Activated CD8-positive, alpha-beta memory T cell treated with anti-CD3 and anti-CD28 coated beads for 48 hours (primary cell): ENCODE measurements around the gene AAK1.
A peak's percentile ranks its signal among the peaks of the same experiment; 100 is the strongest.
"Not testable (repeated sequence)": the region's sequence is repeated elsewhere in the genome, so short reads cannot be mapped to it uniquely, and the experiment has no call there.

Experiments used
- DNase-seq, 3 experiments: peaks; one replicate each; pipeline ENCODE4 v3.0.0-alpha.2; 2020; ENCODE audit warnings: low read depth in 2 of 3, low spot score in 2 of 3

The AAK1 gene

GRCh38 chr2:69459936-69460335 is 183.6 kb downstream of the AAK1 start:
- no peak for DNase-seq

- DNase-seq, result no peak
Observed at GRCh38 chr2:69456950-69457445, 186.5 kb downstream of the AAK1 start.

- DNase-seq, result no peak
Observed at GRCh38 chr2:69456154-69456553, 187.4 kb downstream of the AAK1 start.

DNA sequence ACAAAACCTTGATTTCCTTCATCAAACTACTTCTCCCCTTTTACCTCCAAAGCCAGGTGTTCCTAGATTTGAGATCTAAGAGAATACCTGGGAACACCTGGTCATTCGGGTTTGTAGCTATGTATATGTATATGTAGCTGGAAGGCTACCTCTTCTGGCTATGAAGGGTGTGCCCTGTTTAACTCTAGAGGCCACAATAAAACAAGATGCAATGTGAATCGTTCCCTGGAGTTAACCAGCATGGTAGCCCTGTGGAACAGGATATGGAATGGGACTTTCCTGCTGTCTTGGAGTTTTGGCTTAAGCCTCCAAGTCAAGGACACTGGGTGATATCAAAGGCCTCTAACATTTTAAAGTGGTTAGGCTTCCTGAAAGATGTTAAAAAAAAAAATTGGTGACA is 188.6 kb downstream of the AAK1 start:
- DNase-seq, result no peak

GRCh38 chr2:69453475-69454129 is 189.9 kb downstream of the AAK1 start:
- DNase-seq, result no peak

- DNase-seq, result no peak
Observed at GRCh38 chr2:69452687-69453086, 190.9 kb downstream of the AAK1 start.

DNA sequence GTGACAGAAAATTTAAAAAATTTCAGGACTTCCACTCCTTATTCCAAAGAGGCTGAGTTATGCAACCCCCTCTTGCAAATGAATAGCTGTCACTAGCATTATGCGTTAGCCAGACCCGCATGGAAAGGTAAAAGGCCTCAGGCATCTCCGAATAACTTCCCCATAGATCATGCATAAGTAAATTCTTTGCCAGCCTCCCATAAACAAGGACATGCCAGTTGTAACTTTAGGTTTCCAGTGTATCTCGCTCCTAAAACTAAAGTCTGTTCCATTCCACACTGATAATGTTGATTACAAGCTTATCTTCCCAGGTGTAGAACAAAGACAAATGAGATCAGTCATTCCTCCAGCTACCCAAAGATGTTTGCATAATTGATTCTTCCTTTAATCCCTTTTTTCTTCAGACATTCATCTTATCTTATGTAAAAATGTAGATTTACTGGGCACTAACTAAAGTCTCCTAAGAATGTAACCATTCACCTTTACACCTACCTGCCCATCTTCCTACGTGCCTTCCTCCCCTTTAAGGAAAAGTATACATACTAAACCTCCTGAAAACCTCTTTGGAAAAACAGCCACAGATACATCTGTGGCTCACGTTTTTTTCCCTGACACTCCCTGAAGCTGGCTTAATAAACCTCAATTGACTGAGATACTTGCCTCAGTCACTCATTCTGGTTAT is 192.7 kb downstream of the AAK1 start:
- no peak for DNase-seq

GRCh38 chr2:69449906-69450305 is 193.6 kb downstream of the AAK1 start:
- DNase-seq, result no peak

DNA sequence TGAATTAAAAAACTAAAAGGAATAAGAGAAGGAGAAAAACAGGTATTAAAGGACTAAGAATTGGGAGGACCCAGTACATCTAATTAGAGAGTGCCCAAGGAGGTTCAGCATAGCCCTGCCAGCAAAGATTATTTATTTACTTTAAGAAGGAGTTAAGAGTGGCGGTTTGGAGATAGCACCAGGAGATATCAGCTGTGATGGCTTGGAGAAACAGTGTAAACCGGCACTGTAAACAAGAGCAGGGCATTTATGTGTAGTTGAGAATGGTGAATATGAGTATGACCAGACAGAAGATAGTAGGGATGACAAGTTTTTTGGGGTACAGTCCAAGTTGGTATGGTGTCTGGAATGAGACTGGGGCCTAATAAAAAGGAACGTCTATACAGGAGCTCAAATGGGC is 199.9 kb downstream of the AAK1 start:
- DNase-seq, result not testable (repeated sequence)

DNA sequence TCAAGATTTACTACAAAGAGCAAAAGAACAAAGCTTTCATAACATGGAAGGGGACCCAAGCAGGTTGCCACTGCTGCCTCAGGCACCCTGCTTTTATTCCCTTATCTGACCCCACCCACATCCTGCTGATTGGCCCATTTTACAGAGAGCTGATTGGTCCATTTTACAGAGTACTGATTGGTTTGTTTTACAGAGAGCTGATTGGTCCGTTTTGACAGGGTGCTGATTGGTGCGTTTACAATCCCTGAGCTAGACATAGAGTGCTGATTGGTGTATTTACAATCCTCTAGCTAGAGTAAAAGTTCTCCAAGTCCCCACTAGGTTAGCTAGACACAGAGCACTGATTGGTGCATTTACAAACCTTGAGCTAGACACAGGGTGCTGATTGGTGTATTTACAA is 204.0 kb downstream of the AAK1 start:
- not testable (repeated sequence) for DNase-seq

DNA sequence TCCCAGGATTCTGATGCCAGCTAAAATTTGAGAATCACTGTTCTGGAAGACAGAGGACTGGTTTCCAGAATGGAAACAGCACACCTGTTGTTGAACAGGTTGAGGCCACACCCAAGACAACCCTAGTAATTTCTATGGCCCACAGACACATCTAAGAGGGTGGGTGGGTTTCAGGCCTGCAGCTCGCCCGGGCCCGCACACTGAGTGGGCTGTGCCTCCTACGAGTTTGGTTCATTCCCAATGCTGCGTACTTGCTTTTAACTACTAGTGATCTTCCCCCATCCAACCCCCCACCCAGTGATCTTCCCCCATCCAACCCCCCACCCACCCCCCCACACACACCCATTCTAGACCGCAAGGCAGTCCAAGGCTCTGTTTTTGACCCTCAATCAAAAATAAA is 205.0 kb downstream of the AAK1 start:
- no peak for DNase-seq

DNA sequence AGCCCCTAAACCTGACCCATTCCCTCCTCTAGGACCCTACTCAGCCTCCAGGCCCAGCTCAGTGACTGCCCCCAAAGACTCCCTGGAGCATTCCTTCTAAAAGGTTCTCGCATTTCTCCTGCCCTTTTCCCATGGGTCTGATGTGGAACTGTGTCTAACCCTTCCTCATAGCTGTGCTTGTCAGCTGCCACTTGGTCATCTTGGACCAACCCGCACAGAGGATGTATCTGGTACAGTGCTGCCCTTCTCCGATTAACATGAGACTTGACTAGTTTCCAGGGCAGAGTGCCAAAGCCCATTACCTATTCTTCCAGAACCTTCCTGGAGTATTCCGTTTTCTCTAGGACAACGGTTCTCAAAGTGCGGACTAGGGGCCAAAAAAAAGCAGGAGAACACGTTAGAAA is 205.8 kb downstream of the AAK1 start:
- DNase-seq, result no peak

GRCh38 chr2:69436938-69437750 is 206.4 kb downstream of the AAK1 start, which contains the start of gene NFU1:
Gene NFU1 (minus strand): TSS chr2:69437435. CDS start chr2:69437422, 13 bp downstream.
- DNase-seq, result peak; percentile 72 to 86 (median 82)

GRCh38 chr2:69436596-69436937 is 207.0 kb downstream of the AAK1 start:
- no peak for DNase-seq

DNA sequence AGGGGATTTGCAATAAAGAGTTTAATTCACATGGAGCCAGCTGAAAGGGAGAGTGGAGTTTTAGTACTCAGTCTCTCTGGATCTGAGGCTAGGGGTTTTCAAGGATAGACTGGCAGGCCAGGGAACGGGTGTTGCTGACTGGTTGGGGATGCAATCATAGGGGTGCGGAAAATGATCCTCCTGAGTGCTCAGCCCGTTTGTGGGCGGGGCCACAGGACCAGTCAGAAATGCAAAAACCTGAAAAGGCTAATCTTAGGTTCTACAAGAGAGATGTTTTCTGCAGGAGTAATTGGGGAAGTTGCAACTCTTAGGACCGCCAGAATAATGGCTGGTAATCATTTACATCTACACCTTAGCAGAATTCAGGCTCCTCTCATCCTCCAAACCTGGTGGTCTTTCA is 208.8 kb downstream of the AAK1 start:
- DNase-seq, result no peak

GRCh38 chr2:69429491-69430183 is 213.9 kb downstream of the AAK1 start:
- DNase-seq, result no peak

- no peak for DNase-seq
Observed at GRCh38 chr2:69428981-69429380, 214.6 kb downstream of the AAK1 start.

GRCh38 chr2:69424419-69424818 is 219.1 kb downstream of the AAK1 start:
- no peak for DNase-seq

DNA sequence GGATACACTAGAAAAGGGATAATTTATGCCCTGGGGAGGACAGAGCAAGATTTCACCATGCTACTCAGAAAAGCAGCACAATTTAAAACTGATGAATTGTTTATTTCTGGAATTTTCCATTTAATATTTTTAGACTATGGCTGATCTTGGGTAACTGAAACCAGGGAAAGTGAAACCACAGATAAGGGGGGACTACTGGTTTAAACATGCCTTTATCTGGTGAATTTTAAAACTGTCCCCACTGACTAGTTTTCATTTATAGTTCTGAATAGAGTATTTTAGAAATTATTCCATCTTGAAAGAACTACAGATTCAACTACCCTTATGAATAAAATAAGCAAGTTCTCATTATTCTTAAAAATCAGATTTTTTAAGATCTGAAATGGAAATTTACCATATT is 221.3 kb downstream of the AAK1 start:
- DNase-seq, result no peak

DNA sequence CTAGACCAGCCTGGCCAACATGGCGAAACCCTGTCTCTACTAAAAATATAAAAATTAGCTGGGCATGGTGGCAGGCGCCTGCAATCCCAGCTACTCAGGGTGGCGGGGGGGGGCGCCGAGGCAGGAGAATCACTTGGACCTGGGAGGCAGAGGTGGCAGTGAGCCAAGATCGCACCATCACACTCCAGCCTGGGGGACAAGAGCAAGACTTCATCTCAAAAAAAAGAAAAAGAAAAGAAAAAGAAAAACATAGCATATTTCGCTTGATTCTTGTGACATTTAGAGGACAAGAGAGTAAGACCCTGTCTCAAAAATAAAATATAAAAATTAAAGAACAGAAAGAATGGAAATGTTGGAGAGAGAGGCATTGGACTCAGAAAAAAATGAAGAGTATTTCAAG is 224.4 kb downstream of the AAK1 start:
- not testable (repeated sequence) for DNase-seq

- DNase-seq, result no peak
Observed at GRCh38 chr2:69416147-69416546, 227.4 kb downstream of the AAK1 start.
